GM19240 (cell line): ENCODE results near the gene EOLA1.
"Not testable (repeated sequence)": the region's sequence is repeated elsewhere in the genome, so short reads cannot be mapped to it uniquely, and the experiment has no call there.

Experiments
- DNase-seq: peaks from one replicate; pipeline ENCODE4 v3.0.0; 2011; ENCODE audit warnings: low spot score; ENCODE audit not compliant: insufficient read length

EOLA1 gene

GRCh38 chrX:149513825-149514428 is 26.9 kb upstream of the EOLA1 start:
- no peak for DNase-seq

GRCh38 chrX:149515954-149516602 is 24.7 kb upstream of the EOLA1 start:
- no peak for DNase-seq

GRCh38 chrX:149516604-149517003 is 24.2 kb upstream of the EOLA1 start:
- no peak for DNase-seq

GRCh38 chrX:149517308-149517707 is 23.5 kb upstream of the EOLA1 start:
- DNase-seq: no peak

- no peak for DNase-seq
These were observed 22.6 kb upstream of the EOLA1 start for GRCh38 chrX:149518236-149518635.

GRCh38 chrX:149520636-149521277 is 20.1 kb upstream of the EOLA1 start:
- DNase-seq: not testable (repeated sequence)

- DNase-seq: no peak
These were observed 19.4 kb upstream of the EOLA1 start for GRCh38 chrX:149521438-149521837.

GRCh38 chrX:149522916-149523315 is 17.9 kb upstream of the EOLA1 start:
- DNase-seq: no peak

GRCh38 chrX:149525389-149525788 is 15.4 kb upstream of the EOLA1 start:
- not testable (repeated sequence) for DNase-seq

GRCh38 chrX:149525903-149526302 is 14.9 kb upstream of the EOLA1 start:
- DNase-seq: not testable (repeated sequence)

- not testable (repeated sequence) for DNase-seq
These were observed 14.3 kb upstream of the EOLA1 start for GRCh38 chrX:149526318-149527033.

GRCh38 chrX:149527705-149528104 is 13.1 kb upstream of the EOLA1 start:
- no peak for DNase-seq

- DNase-seq: no peak
These were observed 12.4 kb upstream of the EOLA1 start for GRCh38 chrX:149528381-149528780.

- no peak for DNase-seq
These were observed 9.2 kb upstream of the EOLA1 start for GRCh38 chrX:149531599-149531998.

GRCh38 chrX:149532868-149533267 is 7.9 kb upstream of the EOLA1 start:
- not testable (repeated sequence) for DNase-seq

- DNase-seq: not testable (repeated sequence)
These were observed 6.8 kb upstream of the EOLA1 start for GRCh38 chrX:149533999-149534398.

- not testable (repeated sequence) for DNase-seq
These were observed 5.7 kb upstream of the EOLA1 start for GRCh38 chrX:149534926-149535602.

GRCh38 chrX:149537474-149537873 is 3.3 kb upstream of the EOLA1 start:
- DNase-seq: not testable (repeated sequence)

GRCh38 chrX:149539283-149540130 is 1.3 kb upstream of the EOLA1 start:
- no peak for DNase-seq

- no peak for DNase-seq
These were observed 636 bp upstream of the EOLA1 start for GRCh38 chrX:149540131-149540620.
